H9 (cell line): ENCODE measurements around the gene ABHD13. TPM values are rescaled to one million over a fixed set of nuclear protein-coding genes. Genes with fewer than 3 reads are reported as not detected.

ENCODE experiments used
- DNase-seq: peaks from one replicate; pipeline ENCODE4 v3.0.0-alpha.2; 2017
- H2AFZ ChIP-seq: one replicate; pipeline ENCODE4 v1.6.1; 2013; ENCODE audit warnings: mild to moderate bottlenecking, low read length, control low read depth, moderate library complexity
- H2AK5ac ChIP-seq: 2 replicates; pipeline ENCODE4 v1.6.1; 2013; ENCODE audit warnings: low read length, control low read depth, mixed read lengths; ENCODE audit not compliant: insufficient read length
- H2BK120ac ChIP-seq: one replicate; pipeline ENCODE4 v1.6.1; 2013; ENCODE audit warnings: low read depth, mild to moderate bottlenecking, low read length, control low read depth, inconsistent platforms; ENCODE audit not compliant: poor library complexity, severe bottlenecking
- H2BK12ac ChIP-seq: 2 replicates; pipeline ENCODE4 v1.6.1; 2013; ENCODE audit warnings: low read length, control low read depth, mixed read lengths, low read depth; ENCODE audit not compliant: insufficient read length
- H2BK15ac ChIP-seq: 2 replicates; pipeline ENCODE4 v1.6.1; 2013; ENCODE audit warnings: low read depth, low read length, control low read depth
- H2BK20ac ChIP-seq: one replicate; pipeline ENCODE4 v1.6.1; 2013; ENCODE audit warnings: low read depth, mild to moderate bottlenecking, low read length, control low read depth, inconsistent platforms; ENCODE audit not compliant: poor library complexity, severe bottlenecking
- H2BK5ac ChIP-seq: 2 replicates; pipeline ENCODE4 v1.6.1; 2013; ENCODE audit warnings: low read length, control low read depth, mixed read lengths; ENCODE audit not compliant: insufficient read length
- H3K14ac ChIP-seq: 2 replicates; pipeline ENCODE4 v1.6.1; 2013; ENCODE audit warnings: low read length, control low read depth; ENCODE audit not compliant: insufficient read depth
- H3K18ac ChIP-seq: 2 replicates; pipeline ENCODE4 v1.6.1; 2013; ENCODE audit warnings: low read depth, mild to moderate bottlenecking, mixed read lengths, low read length, control low read depth; ENCODE audit not compliant: insufficient read length
- H3K23ac ChIP-seq: 2 replicates; pipeline ENCODE4 v1.6.1; 2013; ENCODE audit warnings: low read length, control low read depth, mixed read lengths, low read depth; ENCODE audit not compliant: insufficient read length
- H3K23me2 ChIP-seq: 2 replicates; pipeline ENCODE4 v1.6.1; 2013; ENCODE audit warnings: low read depth, mild to moderate bottlenecking, mixed read lengths, low read length, control low read depth; ENCODE audit not compliant: insufficient read length, poor library complexity, severe bottlenecking
- H3K27ac ChIP-seq: 2 replicates; pipeline ENCODE4 v1.5.1; 2013; ENCODE audit warnings: low read length, control low read depth, mixed read lengths, low read depth; ENCODE audit not compliant: insufficient read length
- H3K27me3 ChIP-seq: 2 replicates; pipeline ENCODE4 v1.6.1; 2013; ENCODE audit warnings: low read length, control low read depth, inconsistent platforms; ENCODE audit not compliant: insufficient read depth
- H3K4ac ChIP-seq: 2 replicates; pipeline ENCODE4 v1.6.1; 2013; ENCODE audit warnings: low read depth, mild to moderate bottlenecking, control low read depth, inconsistent platforms, low read length, moderate library complexity
- H3K4me1 ChIP-seq: 2 replicates; pipeline ENCODE4 v1.6.1; 2013; ENCODE audit warnings: low read length, control low read depth, inconsistent platforms; ENCODE audit not compliant: insufficient read depth
- H3K4me2 ChIP-seq: 2 replicates; pipeline ENCODE4 v1.6.1; 2013; ENCODE audit warnings: low read length, control low read depth, mixed read lengths; ENCODE audit not compliant: insufficient read length, insufficient read depth
- H3K56ac ChIP-seq: 2 replicates; pipeline ENCODE4 v1.6.1; 2013; ENCODE audit warnings: low read depth, mild to moderate bottlenecking, mixed read lengths, low read length, control low read depth; ENCODE audit not compliant: insufficient read length
- H3K79me1 ChIP-seq: 2 replicates; pipeline ENCODE4 v1.6.1; 2013; ENCODE audit warnings: low read depth, mild to moderate bottlenecking, moderate library complexity, low read length, control low read depth, inconsistent platforms; ENCODE audit not compliant: insufficient read depth, poor library complexity, severe bottlenecking
- H3K79me2 ChIP-seq: 2 replicates; pipeline ENCODE4 v1.6.1; 2013; ENCODE audit warnings: low read length, control low read depth, inconsistent platforms; ENCODE audit not compliant: insufficient read depth
- H3K9ac ChIP-seq: 2 replicates; pipeline ENCODE4 v1.6.1; 2013; ENCODE audit warnings: low read length, control low read depth, mixed read lengths; ENCODE audit not compliant: insufficient read length; ENCODE audit errors: extremely low read depth
- H3K9me3 ChIP-seq: one replicate; pipeline ENCODE4 v1.6.1; 2013; ENCODE audit warnings: low read depth, low read length, inconsistent platforms; ENCODE audit not compliant: control insufficient read depth
- H3T11ph ChIP-seq: one replicate; pipeline ENCODE4 v1.6.1; 2013; ENCODE audit warnings: mild to moderate bottlenecking, low read length, control low read depth, inconsistent platforms
- H4K20me1 ChIP-seq: one replicate; pipeline ENCODE4 v1.6.1; 2013; ENCODE audit not compliant: control insufficient read depth, insufficient read length, insufficient read depth
- H4K5ac ChIP-seq: 2 replicates; pipeline ENCODE4 v1.6.1; 2013; ENCODE audit warnings: low read depth, mild to moderate bottlenecking, mixed read lengths, low read length, control low read depth; ENCODE audit not compliant: insufficient read length
- H4K8ac ChIP-seq: replicated peaks from 2 replicates; pipeline ENCODE4 v1.6.1; 2013; ENCODE audit warnings: low read length, control low read depth, mixed read lengths, low read depth; ENCODE audit not compliant: insufficient read length
- H4K91ac ChIP-seq: 2 replicates; pipeline ENCODE4 v1.6.1; 2013; ENCODE audit warnings: low read depth, mild to moderate bottlenecking, moderate library complexity, mixed read lengths, low read length, control low read depth; ENCODE audit not compliant: insufficient read length
- H3K27ac Mint-ChIP-seq, 3 experiments: 2 replicates in 2 of 3; 3 replicates in 1 of 3; pipeline ENCODE4 v1.8.0; 2020 to 2021; ENCODE audit warnings: mixed read lengths in 3 of 3, mild to moderate bottlenecking in 1 of 3, moderate library complexity in 1 of 3
- H3K27me3 Mint-ChIP-seq: 2 replicates; pipeline ENCODE4 v1.8.0; 2021; ENCODE audit warnings: low read depth, mild to moderate bottlenecking, moderate library complexity, mixed read lengths
- H3K36me3 Mint-ChIP-seq, 3 experiments: 2 replicates in 2 of 3; 3 replicates in 1 of 3; pipeline ENCODE4 v1.8.0; 2020 to 2021; ENCODE audit warnings: low read depth in 3 of 3, mixed read lengths in 3 of 3; ENCODE audit not compliant: insufficient read depth in 1 of 3
- H3K4me1 Mint-ChIP-seq, 2 experiments: 2 replicates each; pipeline ENCODE4 v1.8.0; 2020; ENCODE audit warnings: mixed read lengths in 2 of 2
- H3K4me3 Mint-ChIP-seq, 2 experiments: 2 replicates in 1 of 2; 3 replicates in 1 of 2; pipeline ENCODE4 v1.8.0; 2020 to 2021; ENCODE audit warnings: mild to moderate bottlenecking in 2 of 2, mixed read lengths in 2 of 2, moderate library complexity in 1 of 2
- H3K9me3 Mint-ChIP-seq, 2 experiments: 2 replicates in 1 of 2; 3 replicates in 1 of 2; pipeline ENCODE4 v1.8.0; 2020; ENCODE audit warnings: mild to moderate bottlenecking in 2 of 2, mixed read lengths in 2 of 2, moderate library complexity in 1 of 2
- CTCF ChIP-seq: fragments of 200-600 bp; sonication (generic); conservative IDR thresholded peaks from 3 replicates; pipeline ENCODE4 v1.8.0; 2021; ENCODE audit warnings: antibody characterized with exemption, mild to moderate bottlenecking
- WGBS: extraction: QIAGEN DNeasy Blood & Tissue Kit; methylation state at CpG from one replicate; pipeline ENCODE4 v1.1.7; 2013; ENCODE audit warnings: missing lambda C conversion rate, low lambda C conversion rate, mixed read lengths; ENCODE audit not compliant: insufficient read length; ENCODE audit errors: extremely low coverage; 5-methylcytosine and 5-hydroxymethylcytosine counted together
- total RNA-seq: library from RNA; stranded (reverse); gene quantifications from 2 replicates; pipeline ENCODE4 v1.2.1, GENCODE V29; 2021

The ABHD13 gene
- total RNA-seq, 1 experiment from 2014 or later = 6.2 TPM

GRCh38 chr13:108195861-108196260 is 22.3 kb upstream of the ABHD13 start:
- Histone ChIP-seq H3K4me1 (no peaks in the 10 kb centered on the region), H3K9ac (no peak overlapping the region), H4K91ac (no peak overlapping the region), H3T11ph (no peak overlapping the region), H2BK5ac (no peak overlapping the region), H2BK120ac (no peak overlapping the region), H2BK12ac (no peak overlapping the region), H2BK20ac (no peak overlapping the region), H3K18ac (no peak overlapping the region), H3K4ac (no peak overlapping the region), H3K23me2 (no peaks in the 10 kb centered on the region), H3K79me1 (no peaks in the 10 kb centered on the region), H4K8ac (no peak overlapping the region), H3K56ac (no peak overlapping the region), H3K27ac (no peak overlapping the region), H2AK5ac (no peak overlapping the region), H2AFZ (no peak overlapping the region), H3K27me3 (no peaks in the 10 kb centered on the region), H4K20me1 (no peaks in the 10 kb centered on the region), H3K9me3 (no peaks in the 10 kb centered on the region), H4K5ac (no peak overlapping the region), H3K23ac (no peak overlapping the region), H3K14ac (no peak overlapping the region), H3K4me2 (no peak overlapping the region), H3K79me2 (no peaks in the 10 kb centered on the region), H2BK15ac (no peak overlapping the region)
- TF ChIP-seq CTCF = no peak
- Mint-ChIP-seq H3K27me3 (no peaks in the 10 kb centered on the region), H3K9me3 (peaks cover 6 to 7% of the 10 kb centered on the region in 2 experiments; a peak in 3 of 5 replicates), H3K27ac (no peak overlapping the region), H3K4me1 (peaks cover 0 to 4% of the 10 kb centered on the region in 2 experiments; a peak in 1 of 4 replicates), H3K4me3 (no peak overlapping the region), H3K36me3 (peaks cover 0 to 4% (median 0%) of the 10 kb centered on the region in 3 experiments; a peak in 1 of 7 replicates)
- no peak for DNase-seq
- WGBS = no CpG with 5 or more reads among the region's 5 CpGs
